WERI-Rb-1 (cell line): ENCODE results near the gene PRPF6.

Experiments used
- DNase-seq: peaks from one replicate; pipeline ENCODE4 v3.0.0-alpha.2; 2020
- H3K27ac ChIP-seq: fragments of 250-450 bp; sonication (Bioruptor Pico); 2 replicates; pipeline ENCODE4 v1.5.1; 2020; ENCODE audit warnings: mild to moderate bottlenecking, moderate library complexity
- H3K27me3 ChIP-seq: fragments of 250-450 bp; sonication (Bioruptor Pico); 2 replicates; pipeline ENCODE4 v1.5.1; 2021; ENCODE audit warnings: mild to moderate bottlenecking, low read depth, moderate library complexity; ENCODE audit not compliant: insufficient read depth, severe bottlenecking
- H3K36me3 ChIP-seq: fragments of 250-450 bp; sonication (Bioruptor Pico); 2 replicates; pipeline ENCODE4 v1.5.1; 2020; ENCODE audit warnings: mild to moderate bottlenecking, moderate library complexity
- H3K4me3 ChIP-seq: 2 replicates; pipeline ENCODE4 v1.5.1; 2011; ENCODE audit warnings: low read depth, mild to moderate bottlenecking, control low read depth, low read length
- H3K9me3 ChIP-seq: fragments of 250-450 bp; sonication (Bioruptor Pico); 2 replicates; pipeline ENCODE4 v1.5.1; 2021; ENCODE audit warnings: mild to moderate bottlenecking, moderate library complexity; ENCODE audit not compliant: severe bottlenecking
- CTCF ChIP-seq: IDR thresholded peaks from 2 replicates; pipeline ENCODE4 v1.5.1; 2011; ENCODE audit warnings: low read depth, mild to moderate bottlenecking, control low read depth, inconsistent platforms, low read length

The PRPF6 gene

GRCh38 chr20:63955827-63956663 is 24.9 kb upstream of the PRPF6 start, which contains the start of gene UCKL1:
TSS of gene UCKL1 (minus strand) at chr20:63956416. CDS start at chr20:63956372, 44 bp downstream.
- no peaks in the 10 kb centered on the region for H3K27me3 ChIP-seq
- H3K4me3 ChIP-seq: peak within 1 kb of the TSS; percentile 63
- peak; percentile 76 for DNase-seq
- H3K36me3 ChIP-seq: peaks cover 2% of the 10 kb centered on the region
- peak within 1 kb of the TSS; percentile 89 for H3K27ac ChIP-seq
- no peak for TF ChIP-seq CTCF
- H3K9me3 ChIP-seq: no peaks in the 10 kb centered on the region

- DNase-seq: no peak
- peak overlapping the region; percentile 49 for H3K4me3 ChIP-seq
- H3K9me3 ChIP-seq: no peaks in the 10 kb centered on the region
- peaks cover 2% of the 10 kb centered on the region for H3K36me3 ChIP-seq
- no peak for TF ChIP-seq CTCF
- H3K27me3 ChIP-seq: no peaks in the 10 kb centered on the region
- peak overlapping the region; percentile 36; the same call in 1 of the 2 replicates for H3K27ac ChIP-seq
These were observed 24.3 kb upstream of the PRPF6 start for GRCh38 chr20:63956664-63957003.

- peak overlapping the region; percentile 49 for H3K4me3 ChIP-seq
- H3K9me3 ChIP-seq: no peaks in the 10 kb centered on the region
- H3K36me3 ChIP-seq: peaks cover 2% of the 10 kb centered on the region
- no peak for TF ChIP-seq CTCF
- peak; percentile 73 for DNase-seq
- H3K27me3 ChIP-seq: no peaks in the 10 kb centered on the region
- peak overlapping the region; percentile 36; the same call in 1 of the 2 replicates for H3K27ac ChIP-seq
These were observed 23.8 kb upstream of the PRPF6 start for GRCh38 chr20:63957004-63957689.

- no peak for DNase-seq
- no peaks in the 10 kb centered on the region for H3K27me3 ChIP-seq
- peaks cover 4% of the 10 kb centered on the region for H3K36me3 ChIP-seq
- H3K4me3 ChIP-seq: no peak overlapping the region
- no peak for TF ChIP-seq CTCF
- H3K9me3 ChIP-seq: no peaks in the 10 kb centered on the region
- H3K27ac ChIP-seq: no peak overlapping the region
These were observed 23.1 kb upstream of the PRPF6 start for GRCh38 chr20:63957690-63958441.

GRCh38 chr20:63958471-63958870 is 22.5 kb upstream of the PRPF6 start:
- no peaks in the 10 kb centered on the region for H3K27me3 ChIP-seq
- peaks cover 7% of the 10 kb centered on the region for H3K36me3 ChIP-seq
- no peak overlapping the region for H3K27ac ChIP-seq
- no peaks in the 10 kb centered on the region for H3K9me3 ChIP-seq
- no peak for DNase-seq
- H3K4me3 ChIP-seq: no peak overlapping the region
- no peak for TF ChIP-seq CTCF
